SJSA1 (cell line): ENCODE results near the gene GPATCH4. TPM values are rescaled to one million over a fixed set of nuclear protein-coding genes. Genes with fewer than 3 reads are reported as not detected.

ENCODE experiments used
- DNase-seq, 2 experiments: peaks; one replicate each; pipeline ENCODE4 v3.0.0-alpha.2; 2015 to 2020; ENCODE audit warnings: low spot score in 2 of 2, low read depth in 1 of 2
- H3K27ac ChIP-seq: fragments of 250-450 bp; sonication (Bioruptor Pico); 2 replicates; pipeline ENCODE4 v1.5.1; 2020; ENCODE audit warnings: mild to moderate bottlenecking, moderate library complexity
- H3K27me3 ChIP-seq: fragments of 250-450 bp; sonication (Bioruptor Pico); replicated peaks from 2 replicates; pipeline ENCODE4 v1.5.1; 2020; ENCODE audit warnings: mild to moderate bottlenecking, moderate library complexity
- H3K36me3 ChIP-seq: fragments of 250-450 bp; sonication (Bioruptor Pico); 2 replicates; pipeline ENCODE4 v1.5.1; 2020; ENCODE audit warnings: mild to moderate bottlenecking
- H3K4me1 ChIP-seq: fragments of 250-450 bp; sonication (Bioruptor Pico); replicated peaks from 2 replicates; pipeline ENCODE4 v1.6.1; 2021; ENCODE audit warnings: mild to moderate bottlenecking
- H3K4me3 ChIP-seq: fragments of 250-450 bp; sonication (Bioruptor Pico); 2 replicates; pipeline ENCODE4 v1.5.1; 2020; ENCODE audit warnings: mild to moderate bottlenecking
- H3K9me3 ChIP-seq: fragments of 250-450 bp; sonication (Bioruptor Pico); replicated peaks from 2 replicates; pipeline ENCODE4 v1.5.1; 2020; ENCODE audit warnings: mild to moderate bottlenecking
- total RNA-seq: library from RNA; depleted of rRNA; stranded (reverse); fragments of >200 nt; shearing (Covaris generic); gene quantifications from 2 replicates; pipeline ENCODE4 v1.2.3, GENCODE V29; 2014; rRNA removed

Gene GPATCH4
- 10.0 and 18.4 TPM in 2 replicates for total RNA-seq

- no peaks in the 10 kb centered on the region for H3K9me3 ChIP-seq
- H3K4me3 ChIP-seq: peak within 1 kb of the TSS; percentile 66
- DNase-seq: peak; percentile 87
- no peaks in the 10 kb centered on the region for H3K27me3 ChIP-seq
- H3K4me1 ChIP-seq: peaks cover 6% of the 10 kb centered on the region
- H3K36me3 ChIP-seq: peaks cover 30% of the 10 kb centered on the region
- H3K27ac ChIP-seq: peak within 1 kb of the TSS; percentile 50
Measured at GRCh38 chr1:156601122-156601830, at the start of gene GPATCH4. GPATCH4 (minus strand) TSS chr1:156601479.

GRCh38 chr1:156648951-156649350, 47.7 kb upstream of the GPATCH4 start:
- H3K27ac ChIP-seq: no peak overlapping the region
- no peaks in the 10 kb centered on the region for H3K9me3 ChIP-seq
- DNase-seq: no peak
- H3K36me3 ChIP-seq: no peaks in the 10 kb centered on the region
- no peak overlapping the region for H3K4me3 ChIP-seq
- no peaks in the 10 kb centered on the region for H3K4me1 ChIP-seq
- peaks cover 45% of the 10 kb centered on the region for H3K27me3 ChIP-seq

- peaks cover 47% of the 10 kb centered on the region for H3K27me3 ChIP-seq
Measured at GRCh38 chr1:156648496-156648895, 47.2 kb upstream of the GPATCH4 start.

GRCh38 chr1:156647351-156647750, 46.1 kb upstream of the GPATCH4 start:
- Histone ChIP-seq H3K36me3 (no peaks in the 10 kb centered on the region), H3K4me1 (no peaks in the 10 kb centered on the region; the same call in 1 of the 2 replicates), H3K9me3 (no peaks in the 10 kb centered on the region), H3K27ac (no peak overlapping the region), H3K4me3 (no peak overlapping the region), H3K27me3 (peaks cover 59% of the 10 kb centered on the region)
- DNase-seq: no peak

More at GRCh38 chr1:156648496-156648895, 47.2 kb upstream of the GPATCH4 start:
- Histone ChIP-seq H3K27ac (no peak overlapping the region), H3K4me1 (no peaks in the 10 kb centered on the region), H3K9me3 (no peaks in the 10 kb centered on the region), H3K4me3 (no peak overlapping the region), H3K36me3 (no peaks in the 10 kb centered on the region)
- DNase-seq: no peak

- Histone ChIP-seq H3K27me3 (peaks cover 60% of the 10 kb centered on the region), H3K9me3 (no peaks in the 10 kb centered on the region)
- DNase-seq: no peak
Measured at GRCh38 chr1:156646738-156647211, 45.5 kb upstream of the GPATCH4 start.

GRCh38 chr1:156645666-156646065, 44.4 kb upstream of the GPATCH4 start:
- Histone ChIP-seq H3K27ac (no peak overlapping the region), H3K36me3 (no peaks in the 10 kb centered on the region), H3K4me3 (no peak overlapping the region), H3K9me3 (no peaks in the 10 kb centered on the region), H3K27me3 (peaks cover 71% of the 10 kb centered on the region), H3K4me1 (no peaks in the 10 kb centered on the region; the same call in 1 of the 2 replicates)
- DNase-seq: no peak

More at GRCh38 chr1:156646738-156647211, 45.5 kb upstream of the GPATCH4 start:
- Histone ChIP-seq H3K36me3 (no peaks in the 10 kb centered on the region), H3K4me1 (no peaks in the 10 kb centered on the region; the same call in 1 of the 2 replicates), H3K27ac (no peak overlapping the region), H3K4me3 (no peak overlapping the region)

GRCh38 chr1:156645056-156645455, 43.8 kb upstream of the GPATCH4 start:
- no peaks in the 10 kb centered on the region for H3K36me3 ChIP-seq
- H3K4me1 ChIP-seq: no peaks in the 10 kb centered on the region; the same call in 1 of the 2 replicates
- H3K27me3 ChIP-seq: peaks cover 74% of the 10 kb centered on the region
- no peak for DNase-seq
- no peaks in the 10 kb centered on the region for H3K9me3 ChIP-seq
- no peak overlapping the region for H3K27ac ChIP-seq
- no peak overlapping the region for H3K4me3 ChIP-seq

GRCh38 chr1:156644640-156645039, 43.4 kb upstream of the GPATCH4 start:
- no peaks in the 10 kb centered on the region for H3K36me3 ChIP-seq
- H3K9me3 ChIP-seq: no peaks in the 10 kb centered on the region
- H3K27ac ChIP-seq: no peak overlapping the region
- DNase-seq: no peak
- no peak overlapping the region for H3K4me3 ChIP-seq
- H3K27me3 ChIP-seq: peaks cover 79% of the 10 kb centered on the region
- no peaks in the 10 kb centered on the region; the same call in 1 of the 2 replicates for H3K4me1 ChIP-seq

- peaks cover 84% of the 10 kb centered on the region for H3K27me3 ChIP-seq
- no peak for DNase-seq
Measured at GRCh38 chr1:156644146-156644545, 42.9 kb upstream of the GPATCH4 start.

GRCh38 chr1:156643778-156644092, 42.5 kb upstream of the GPATCH4 start:
- H3K4me1 ChIP-seq: no peaks in the 10 kb centered on the region; the same call in 1 of the 2 replicates
- H3K4me3 ChIP-seq: no peak overlapping the region
- DNase-seq: no peak
- no peaks in the 10 kb centered on the region for H3K36me3 ChIP-seq
- no peak overlapping the region for H3K27ac ChIP-seq
- H3K27me3 ChIP-seq: peaks cover 88% of the 10 kb centered on the region
- H3K9me3 ChIP-seq: no peaks in the 10 kb centered on the region

More at GRCh38 chr1:156644146-156644545, 42.9 kb upstream of the GPATCH4 start:
- no peak overlapping the region for H3K27ac ChIP-seq
- no peaks in the 10 kb centered on the region for H3K36me3 ChIP-seq
- H3K4me1 ChIP-seq: no peaks in the 10 kb centered on the region; the same call in 1 of the 2 replicates
- no peak overlapping the region for H3K4me3 ChIP-seq
- H3K9me3 ChIP-seq: no peaks in the 10 kb centered on the region

GRCh38 chr1:156643049-156643777, 41.9 kb upstream of the GPATCH4 start:
- Histone ChIP-seq H3K4me1 (no peaks in the 10 kb centered on the region; the same call in 1 of the 2 replicates), H3K27ac (no peak overlapping the region), H3K27me3 (peaks cover 84% of the 10 kb centered on the region), H3K36me3 (no peaks in the 10 kb centered on the region), H3K4me3 (no peak overlapping the region), H3K9me3 (no peaks in the 10 kb centered on the region)
- DNase-seq: no peak

GRCh38 chr1:156642265-156643048, 41.2 kb upstream of the GPATCH4 start:
- Histone ChIP-seq H3K4me3 (no peak overlapping the region), H3K4me1 (no peaks in the 10 kb centered on the region; the same call in 1 of the 2 replicates), H3K27me3 (peaks cover 83% of the 10 kb centered on the region), H3K36me3 (no peaks in the 10 kb centered on the region), H3K27ac (no peak overlapping the region), H3K9me3 (no peaks in the 10 kb centered on the region)
- DNase-seq: no peak

GRCh38 chr1:156641761-156642264, 40.5 kb upstream of the GPATCH4 start, which contains the start of gene BCAN:
BCAN (plus strand) TSS chr1:156642117; CDS start chr1:156646055, 3,938 bp downstream.
- no peaks in the 10 kb centered on the region for H3K9me3 ChIP-seq

More at GRCh38 chr1:156641761-156642264, 40.5 kb upstream of the GPATCH4 start, which contains the start of gene BCAN:
- Histone ChIP-seq H3K27me3 (peaks cover 81% of the 10 kb centered on the region), H3K4me3 (no peak within 1 kb of the TSS), H3K36me3 (no peaks in the 10 kb centered on the region), H3K4me1 (no peaks in the 10 kb centered on the region; the same call in 1 of the 2 replicates), H3K27ac (no peak within 1 kb of the TSS)
- no peak for DNase-seq
